Activated CD4-positive, alpha-beta T cell treated with anti-CD3 and anti-CD28 coated beads for 36 hours (primary cell): ENCODE data around the gene LTA4H. TPM values are rescaled to one million over a fixed set of nuclear protein-coding genes. Genes with fewer than 3 reads are reported as not detected.

ENCODE experiments used
- ATAC-seq: fragments of 200-7000 bp; cut with Tn5 transposase; one replicate; pipeline ENCODE4 v1.10.0; 2021; ENCODE audit warnings: mild to moderate bottlenecking, moderate library complexity
- CTCF ChIA-PET: fragments of 350-600 bp; sonication (Branson Sonifier 250); formaldehyde crosslinking; loops from one replicate; lab custom pipeline; 2021; ENCODE audit warnings: antibody characterized with exemption; lab: Charles Lee
- POLR2A ChIA-PET: fragments of 350-600 bp; sonication (Branson Sonifier 250); formaldehyde crosslinking; loops from one replicate; lab custom pipeline; 2021; ENCODE audit warnings: antibody characterized with exemption, inconsistent platforms; lab: Charles Lee
- DNase-seq: peaks from one replicate; pipeline ENCODE4 v3.0.0-alpha.2; 2020
- H3K27ac Mint-ChIP-seq: one replicate; pipeline ENCODE4 v1.8.0; 2021; ENCODE audit warnings: mixed read lengths
- H3K27me3 Mint-ChIP-seq: one replicate; pipeline ENCODE4 v1.8.0; 2021; ENCODE audit warnings: mixed read lengths
- H3K36me3 Mint-ChIP-seq: one replicate; pipeline ENCODE4 v1.8.0; 2021; ENCODE audit warnings: low read depth, mixed read lengths
- H3K4me1 Mint-ChIP-seq: one replicate; pipeline ENCODE4 v1.8.0; 2021; ENCODE audit warnings: mixed read lengths
- H3K4me3 Mint-ChIP-seq: one replicate; pipeline ENCODE4 v1.8.0; 2021; ENCODE audit warnings: mild to moderate bottlenecking, moderate library complexity, mixed read lengths
- H3K9me3 Mint-ChIP-seq: one replicate; pipeline ENCODE4 v1.8.0; 2021; ENCODE audit warnings: low read depth, mixed read lengths
- intact Hi-C, 2 experiments: fragments of 100-400 bp; cut with DNase I in 1 of 2; cut with micrococcal nuclease in 1 of 2; formaldehyde crosslinking; loops; one replicate each; pipeline versions ENCODE4 v1.14.2 to v1.15.1; 2022 to 2024; cut with DNase I, micrococcal nuclease
- total RNA-seq, 2 experiments: library from RNA; stranded (reverse); gene quantifications; one replicate each; pipeline ENCODE4 v1.2.3, GENCODE V29; 2021

The LTA4H gene
- total RNA-seq, 2 experiments from 2014 or later: 138 to 147 TPM

DNA sequence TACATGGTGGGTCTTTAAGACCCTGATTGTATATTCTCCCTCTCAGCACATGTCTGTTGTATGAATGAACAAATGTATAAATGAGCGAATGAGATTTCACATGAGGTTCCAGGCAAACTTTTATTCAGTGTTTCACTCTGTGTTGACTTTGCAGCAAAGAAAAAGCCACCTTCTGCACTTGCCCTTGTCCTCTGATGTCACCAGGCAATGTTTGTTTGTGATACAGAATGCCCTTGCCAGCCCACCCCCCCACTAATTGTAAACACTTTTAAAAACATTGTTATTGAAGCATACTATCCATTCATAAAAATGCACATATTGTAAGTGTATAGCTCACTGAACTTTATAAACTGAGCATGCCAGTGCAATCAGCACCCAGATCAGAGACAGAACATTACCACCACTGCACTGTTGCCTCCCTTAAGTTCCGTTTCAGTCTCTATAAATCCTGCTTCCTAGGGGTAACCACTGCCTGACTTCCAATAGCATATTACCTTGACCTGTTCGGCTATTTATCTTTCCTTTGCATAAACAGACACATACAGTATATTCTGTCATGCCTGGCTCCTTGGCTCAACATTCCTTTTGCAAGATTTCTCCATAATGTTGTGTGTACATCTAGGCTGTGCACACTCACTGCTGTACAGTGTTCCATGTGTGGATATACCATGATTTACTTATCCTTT lies 11.3 kb upstream of the LTA4H start:
- peaks cover 58% of the 10 kb centered on the region for H3K4me1 Mint-ChIP-seq
- peak overlapping the region; percentile 92 for H3K27ac Mint-ChIP-seq
- intact Hi-C loops: loop anchor here (1.0 to 5.0 kb wide), 11 partner anchors 11 to 471 kb away; partner anchors contain the start of genes LTA4H (in 2 of the 2) and CFAP54 (in 1 of the 2)
- peaks cover 7% of the 10 kb centered on the region for H3K9me3 Mint-ChIP-seq
- DNase-seq (no peak), ATAC-seq (peak; percentile 28)
- H3K4me3 Mint-ChIP-seq: peak overlapping the region; percentile 20
- no peaks in the 10 kb centered on the region for H3K27me3 Mint-ChIP-seq
- CTCF ChIA-PET: interaction anchor here (1.6 to 1.7 kb wide), 2 partner anchors 11 to 168 kb away, joined by 5 to 6 read pairs; partner anchors contain the start of gene LTA4H
- no peaks in the 10 kb centered on the region for H3K36me3 Mint-ChIP-seq
- POLR2A ChIA-PET: interaction anchor here (0.6 to 1.2 kb wide), 3 partner anchors 11 to 354 kb away, joined by 3 to 5 read pairs (median 3); partner anchors contain the start of genes CDK17 and LTA4H

GRCh38 chr12:96045566-96045965 lies 10.2 kb upstream of the LTA4H start:
- Mint-ChIP-seq H3K27me3 (no peaks in the 10 kb centered on the region), H3K4me1 (peaks cover 58% of the 10 kb centered on the region), H3K9me3 (peaks cover 3% of the 10 kb centered on the region), H3K27ac (peak overlapping the region; percentile 92), H3K36me3 (no peaks in the 10 kb centered on the region), H3K4me3 (no peak overlapping the region)
- peak; percentile 18 for DNase-seq
- CTCF ChIA-PET: no interaction called here
- intact Hi-C loops: loop anchor here (5.0 kb wide), 3 partner anchors 167 to 472 kb away; no protein-coding TSS in a partner anchor
- POLR2A ChIA-PET: no interaction called here
- no peak for ATAC-seq

GRCh38 chr12:96044943-96045290 lies 9.5 kb upstream of the LTA4H start:
- ChIA-PET POLR2A (no interaction called here), CTCF (interaction anchor here (0.5 kb wide), 1 partner anchor 12 kb away, joined by 3 read pairs; no protein-coding TSS in a partner anchor)
- no peaks in the 10 kb centered on the region for H3K9me3 Mint-ChIP-seq
- H3K4me1 Mint-ChIP-seq: peaks cover 58% of the 10 kb centered on the region
- intact Hi-C loops: loop anchor here (5.0 kb wide), 3 partner anchors 167 to 472 kb away; no protein-coding TSS in a partner anchor
- H3K27me3 Mint-ChIP-seq: no peaks in the 10 kb centered on the region
- ATAC-seq: no peak
- H3K27ac Mint-ChIP-seq: peak overlapping the region; percentile 92
- H3K4me3 Mint-ChIP-seq: no peak overlapping the region
- H3K36me3 Mint-ChIP-seq: no peaks in the 10 kb centered on the region
- no peak for DNase-seq

GRCh38 chr12:96044017-96044942 lies 8.9 kb upstream of the LTA4H start:
- H3K36me3 Mint-ChIP-seq: no peaks in the 10 kb centered on the region
- ATAC-seq (no peak), DNase-seq (no peak)
- H3K27ac Mint-ChIP-seq: peak overlapping the region; percentile 92
- H3K4me1 Mint-ChIP-seq: peaks cover 55% of the 10 kb centered on the region
- intact Hi-C loops: no loop called here
- POLR2A ChIA-PET: no interaction called here
- CTCF ChIA-PET: interaction anchor here (0.5 kb wide), 1 partner anchor 12 kb away, joined by 3 read pairs; no protein-coding TSS in a partner anchor
- no peaks in the 10 kb centered on the region for H3K9me3 Mint-ChIP-seq
- H3K4me3 Mint-ChIP-seq: no peak overlapping the region
- no peaks in the 10 kb centered on the region for H3K27me3 Mint-ChIP-seq

GRCh38 chr12:96041181-96041580 lies 5.8 kb upstream of the LTA4H start:
- DNase-seq (no peak), ATAC-seq (no peak)
- intact Hi-C loops: no loop called here
- H3K9me3 Mint-ChIP-seq: no peaks in the 10 kb centered on the region
- ChIA-PET CTCF (interaction anchor here (1.3 kb wide), 1 partner anchor 43 kb away, joined by 7 read pairs; no protein-coding TSS in a partner anchor), POLR2A (no interaction called here)
- H3K27ac Mint-ChIP-seq: no peak overlapping the region
- no peak overlapping the region for H3K4me3 Mint-ChIP-seq
- peaks cover 25% of the 10 kb centered on the region for H3K4me1 Mint-ChIP-seq
- H3K36me3 Mint-ChIP-seq: no peaks in the 10 kb centered on the region
- no peaks in the 10 kb centered on the region for H3K27me3 Mint-ChIP-seq

- ATAC-seq: no peak
- H3K27me3 Mint-ChIP-seq: no peaks in the 10 kb centered on the region
These were observed 5.1 kb upstream of the LTA4H start for GRCh38 chr12:96040305-96041133.

GRCh38 chr12:96039516-96039915 lies 4.1 kb upstream of the LTA4H start:
- CTCF ChIA-PET: interaction anchor here (0.9 to 1.3 kb wide), 2 partner anchors 11 to 41 kb away, joined by 3 to 7 read pairs; no protein-coding TSS in a partner anchor
- POLR2A ChIA-PET: no interaction called here
- H3K27ac Mint-ChIP-seq: no peak overlapping the region
- H3K4me3 Mint-ChIP-seq: no peak overlapping the region
- no peaks in the 10 kb centered on the region for H3K9me3 Mint-ChIP-seq
- no peaks in the 10 kb centered on the region for H3K36me3 Mint-ChIP-seq
- ATAC-seq: no peak
- H3K4me1 Mint-ChIP-seq: peaks cover 9% of the 10 kb centered on the region
- intact Hi-C loops: loop anchor here in 1 of 2 experiments (10.0 kb wide), 1 partner anchor 565 kb away; the partner anchor contains the start of gene METAP2
- DNase-seq: no peak
- no peaks in the 10 kb centered on the region for H3K27me3 Mint-ChIP-seq

More at GRCh38 chr12:96040305-96041133, 5.1 kb upstream of the LTA4H start:
- ChIA-PET CTCF (interaction anchor here (0.5 to 1.3 kb wide), 2 partner anchors 42 to 316 kb away, joined by 3 to 7 read pairs; no protein-coding TSS in a partner anchor), POLR2A (no interaction called here)
- H3K27ac Mint-ChIP-seq: no peak overlapping the region
- no peaks in the 10 kb centered on the region for H3K36me3 Mint-ChIP-seq
- peaks cover 19% of the 10 kb centered on the region for H3K4me1 Mint-ChIP-seq
- no peaks in the 10 kb centered on the region for H3K9me3 Mint-ChIP-seq
- no peak overlapping the region for H3K4me3 Mint-ChIP-seq
- no peak for DNase-seq
- intact Hi-C loops: no loop called here

- intact Hi-C loops: loop anchor here in 1 of 2 experiments (1.0 to 10.0 kb wide), 2 partner anchors 24 to 562 kb away; partner anchors contain the start of gene METAP2
- ChIA-PET CTCF (interaction anchor here (1.0 to 1.9 kb wide), 4 partner anchors 96 to 480 kb away, joined by 3 to 14 read pairs (median 4); no protein-coding TSS in a partner anchor), POLR2A (interaction anchor here (1.2 to 1.7 kb wide), 2 partner anchors 10 to 179 kb away, joined by 4 to 5 read pairs; no protein-coding TSS in a partner anchor)
- no peak for ATAC-seq
- no peaks in the 10 kb centered on the region for H3K36me3 Mint-ChIP-seq
- H3K27me3 Mint-ChIP-seq: no peaks in the 10 kb centered on the region
- H3K27ac Mint-ChIP-seq: no peak overlapping the region
- peaks cover 9% of the 10 kb centered on the region for H3K4me1 Mint-ChIP-seq
- H3K4me3 Mint-ChIP-seq: no peak overlapping the region
- H3K9me3 Mint-ChIP-seq: no peaks in the 10 kb centered on the region
- no peak for DNase-seq
These were observed 1.5 kb upstream of the LTA4H start for GRCh38 chr12:96036765-96037455.

DNA sequence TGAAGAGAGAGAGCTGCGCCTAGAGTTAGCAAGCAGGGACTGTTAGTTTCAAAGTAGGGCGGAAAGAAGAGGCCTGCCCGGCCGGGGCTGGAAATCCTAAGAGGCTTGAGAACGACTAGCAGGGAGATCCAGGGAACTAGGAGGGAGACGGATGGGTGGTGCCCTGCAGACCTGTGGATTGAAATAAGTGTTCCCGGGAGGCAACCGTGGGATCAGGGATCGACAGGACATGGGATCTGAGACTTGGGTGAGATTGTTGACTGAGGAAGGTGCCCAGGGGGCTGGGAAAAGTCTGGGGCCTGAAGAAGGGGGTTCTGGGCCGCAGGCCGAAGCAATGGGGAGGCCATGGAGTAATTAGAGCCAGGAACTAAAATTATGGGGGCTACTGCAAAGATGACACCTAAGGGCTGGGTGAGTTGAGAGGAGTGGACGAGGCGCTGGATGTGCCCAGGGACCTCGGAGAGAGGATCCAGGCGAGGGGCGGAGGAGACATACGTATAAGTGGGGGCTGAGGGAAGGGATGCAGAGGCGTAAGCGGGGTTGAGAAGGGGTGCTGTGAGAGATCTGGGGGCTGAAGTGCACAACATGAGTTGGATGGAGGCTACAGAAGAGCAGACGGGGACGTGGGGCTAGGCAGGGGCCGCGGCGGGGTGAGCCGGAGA lies 635 bp downstream of the LTA4H start:
- peaks cover 2% of the 10 kb centered on the region for H3K36me3 Mint-ChIP-seq
- peaks cover 21% of the 10 kb centered on the region for H3K4me1 Mint-ChIP-seq
- H3K27ac Mint-ChIP-seq: no peak overlapping the region
- ChIA-PET CTCF (interaction anchor here (0.6 to 1.9 kb wide), 6 partner anchors 13 to 482 kb away, joined by 3 to 14 read pairs (median 4); no protein-coding TSS in a partner anchor), POLR2A (interaction anchor here (1.0 to 1.7 kb wide), 3 partner anchors 12 to 92 kb away, joined by 3 to 5 read pairs (median 5); partner anchors contain the start of genes AMDHD1 and CCDC38)
- intact Hi-C loops: loop anchor here (1.0 to 10.0 kb wide), 11 partner anchors 13 to 1031 kb away; partner anchors contain the start of genes AMDHD1 (in 2 of the 2), CCDC38 (in 2 of the 2), CFAP54 (in 1 of the 2) and FGD6 (in 1 of the 2)
- no peaks in the 10 kb centered on the region for H3K27me3 Mint-ChIP-seq
- DNase-seq (peak; percentile 41), ATAC-seq (peak; percentile 8)
- no peaks in the 10 kb centered on the region for H3K9me3 Mint-ChIP-seq
- no peak overlapping the region for H3K4me3 Mint-ChIP-seq
